Measurements from ENCODE around the gene PLCL1.

Gene PLCL1

GRCh38 chr2:197964720-197965119 lies 160.3 kb downstream of the PLCL1 start:
- Histone ChIP-seq H3K9ac (ENCODE audit: low read depth, low read length) (no peak overlapping the region), H3K4me2 (ENCODE audit: low read length) (no peak overlapping the region), H3K4me1 (ENCODE audit: control insufficient read depth, insufficient read depth, low read length) (peaks cover 12% of the 10 kb centered on the region), H3K27me3 (ENCODE audit: control insufficient read depth, insufficient read depth, low read length) (no peaks in the 10 kb centered on the region), H3K4me3 (ENCODE audit: low read length) (no peak overlapping the region), H3K36me3 (ENCODE audit: insufficient read depth, low read length) (no peaks in the 10 kb centered on the region), H3K9me3 (replicated peaks; ENCODE audit: low read length) (no peaks in the 10 kb centered on the region)

- Histone ChIP-seq H3K9me3 (replicated peaks; ENCODE audit: low read length) (no peaks in the 10 kb centered on the region), H3K4me3 (ENCODE audit: low read length) (no peak overlapping the region), H3K4me2 (ENCODE audit: low read length) (no peak overlapping the region)
Measured at GRCh38 chr2:197965756-197966155, 161.4 kb downstream of the PLCL1 start.

GRCh38 chr2:197969391-197969893 lies 165.0 kb downstream of the PLCL1 start:
- H3K4me2 ChIP-seq (ENCODE audit: low read length): no peak overlapping the region
- H3K9ac ChIP-seq (ENCODE audit: low read depth, low read length): no peak overlapping the region
- no peaks in the 10 kb centered on the region for H3K9me3 ChIP-seq (replicated peaks; ENCODE audit: low read length)
- H3K36me3 ChIP-seq (ENCODE audit: insufficient read depth, low read length): no peaks in the 10 kb centered on the region
- no peak overlapping the region for H3K4me3 ChIP-seq (ENCODE audit: low read length)
- no peaks in the 10 kb centered on the region for H3K27me3 ChIP-seq (ENCODE audit: control insufficient read depth, insufficient read depth, low read length)
- peaks cover 31% of the 10 kb centered on the region for H3K4me1 ChIP-seq (ENCODE audit: control insufficient read depth, insufficient read depth, low read length)

More at GRCh38 chr2:197965756-197966155, 161.4 kb downstream of the PLCL1 start:
- H3K9ac ChIP-seq (ENCODE audit: low read depth, low read length): no peak overlapping the region
- no peaks in the 10 kb centered on the region for H3K27me3 ChIP-seq (ENCODE audit: control insufficient read depth, insufficient read depth, low read length)
- peaks cover 18% of the 10 kb centered on the region for H3K4me1 ChIP-seq (ENCODE audit: control insufficient read depth, insufficient read depth, low read length)
- H3K36me3 ChIP-seq (ENCODE audit: insufficient read depth, low read length): no peaks in the 10 kb centered on the region

- Histone ChIP-seq H3K4me1 (ENCODE audit: control insufficient read depth, insufficient read depth, low read length) (peaks cover 31% of the 10 kb centered on the region), H3K27me3 (ENCODE audit: control insufficient read depth, insufficient read depth, low read length) (no peaks in the 10 kb centered on the region), H3K9ac (ENCODE audit: low read depth, low read length) (no peak overlapping the region), H3K36me3 (ENCODE audit: insufficient read depth, low read length) (no peaks in the 10 kb centered on the region), H3K4me2 (ENCODE audit: low read length) (peak overlapping the region; percentile 59), H3K9me3 (replicated peaks; ENCODE audit: low read length) (no peaks in the 10 kb centered on the region), H3K4me3 (ENCODE audit: low read length) (no peak overlapping the region)
Measured at GRCh38 chr2:197972061-197972460, 167.7 kb downstream of the PLCL1 start.

- no peaks in the 10 kb centered on the region for H3K36me3 ChIP-seq (ENCODE audit: insufficient read depth, low read length)
- H3K9ac ChIP-seq (ENCODE audit: low read depth, low read length): no peak overlapping the region
- no peaks in the 10 kb centered on the region for H3K27me3 ChIP-seq (ENCODE audit: control insufficient read depth, insufficient read depth, low read length)
- H3K4me2 ChIP-seq (ENCODE audit: low read length): peak overlapping the region; percentile 59
- no peaks in the 10 kb centered on the region for H3K9me3 ChIP-seq (replicated peaks; ENCODE audit: low read length)
- no peak overlapping the region for H3K4me3 ChIP-seq (ENCODE audit: low read length)
- peaks cover 31% of the 10 kb centered on the region for H3K4me1 ChIP-seq (ENCODE audit: control insufficient read depth, insufficient read depth, low read length)
Measured at GRCh38 chr2:197972587-197972986, 168.2 kb downstream of the PLCL1 start.

- Histone ChIP-seq H3K4me2 (ENCODE audit: low read length) (no peak overlapping the region), H3K4me3 (ENCODE audit: low read length) (no peak overlapping the region), H3K36me3 (ENCODE audit: insufficient read depth, low read length) (no peaks in the 10 kb centered on the region), H3K9me3 (replicated peaks; ENCODE audit: low read length) (no peaks in the 10 kb centered on the region), H3K4me1 (ENCODE audit: control insufficient read depth, insufficient read depth, low read length) (peaks cover 28% of the 10 kb centered on the region), H3K27me3 (ENCODE audit: control insufficient read depth, insufficient read depth, low read length) (no peaks in the 10 kb centered on the region), H3K9ac (ENCODE audit: low read depth, low read length) (no peak overlapping the region)
Measured at GRCh38 chr2:197973772-197974171, 169.4 kb downstream of the PLCL1 start.

- H3K36me3 ChIP-seq (ENCODE audit: insufficient read depth, low read length): no peaks in the 10 kb centered on the region
- H3K9ac ChIP-seq (ENCODE audit: low read depth, low read length): no peak overlapping the region
- H3K4me3 ChIP-seq (ENCODE audit: low read length): no peak overlapping the region
- no peaks in the 10 kb centered on the region for H3K9me3 ChIP-seq (replicated peaks; ENCODE audit: low read length)
- H3K27me3 ChIP-seq (ENCODE audit: control insufficient read depth, insufficient read depth, low read length): no peaks in the 10 kb centered on the region
- H3K4me1 ChIP-seq (ENCODE audit: control insufficient read depth, insufficient read depth, low read length): peaks cover 13% of the 10 kb centered on the region
- H3K4me2 ChIP-seq (ENCODE audit: low read length): no peak overlapping the region
Measured at GRCh38 chr2:197975931-197976519, 171.6 kb downstream of the PLCL1 start.

- Histone ChIP-seq H3K4me3 (ENCODE audit: low read length) (no peak overlapping the region), H3K9ac (ENCODE audit: low read depth, low read length) (no peak overlapping the region), H3K4me2 (ENCODE audit: low read length) (no peak overlapping the region), H3K4me1 (ENCODE audit: control insufficient read depth, insufficient read depth, low read length) (no peaks in the 10 kb centered on the region), H3K9me3 (replicated peaks; ENCODE audit: low read length) (no peaks in the 10 kb centered on the region), H3K36me3 (ENCODE audit: insufficient read depth, low read length) (no peaks in the 10 kb centered on the region), H3K27me3 (ENCODE audit: control insufficient read depth, insufficient read depth, low read length) (no peaks in the 10 kb centered on the region)
Measured at GRCh38 chr2:197978971-197979370, 174.6 kb downstream of the PLCL1 start.

GRCh38 chr2:197982565-197982964 lies 178.2 kb downstream of the PLCL1 start:
- H3K4me1 ChIP-seq (ENCODE audit: control insufficient read depth, insufficient read depth, low read length): no peaks in the 10 kb centered on the region
- no peaks in the 10 kb centered on the region for H3K36me3 ChIP-seq (ENCODE audit: insufficient read depth, low read length)
- no peaks in the 10 kb centered on the region for H3K27me3 ChIP-seq (ENCODE audit: control insufficient read depth, insufficient read depth, low read length)
- no peak overlapping the region for H3K4me2 ChIP-seq (ENCODE audit: low read length)
- no peaks in the 10 kb centered on the region for H3K9me3 ChIP-seq (replicated peaks; ENCODE audit: low read length)
- H3K4me3 ChIP-seq (ENCODE audit: low read length): no peak overlapping the region
- no peak overlapping the region for H3K9ac ChIP-seq (ENCODE audit: low read depth, low read length)

- Histone ChIP-seq H3K36me3 (ENCODE audit: insufficient read depth, low read length) (no peaks in the 10 kb centered on the region), H3K9me3 (replicated peaks; ENCODE audit: low read length) (no peaks in the 10 kb centered on the region), H3K4me1 (ENCODE audit: control insufficient read depth, insufficient read depth, low read length) (no peaks in the 10 kb centered on the region), H3K4me3 (ENCODE audit: low read length) (no peak overlapping the region), H3K4me2 (ENCODE audit: low read length) (no peak overlapping the region), H3K9ac (ENCODE audit: low read depth, low read length) (no peak overlapping the region), H3K27me3 (ENCODE audit: control insufficient read depth, insufficient read depth, low read length) (no peaks in the 10 kb centered on the region)
Measured at GRCh38 chr2:197985029-197985638, 180.7 kb downstream of the PLCL1 start.

GRCh38 chr2:197986977-197987376 lies 182.6 kb downstream of the PLCL1 start:
- no peaks in the 10 kb centered on the region for H3K36me3 ChIP-seq (ENCODE audit: insufficient read depth, low read length)
- H3K4me1 ChIP-seq (ENCODE audit: control insufficient read depth, insufficient read depth, low read length): no peaks in the 10 kb centered on the region
- H3K4me2 ChIP-seq (ENCODE audit: low read length): no peak overlapping the region
- H3K4me3 ChIP-seq (ENCODE audit: low read length): no peak overlapping the region
- H3K27me3 ChIP-seq (ENCODE audit: control insufficient read depth, insufficient read depth, low read length): no peaks in the 10 kb centered on the region
- H3K9ac ChIP-seq (ENCODE audit: low read depth, low read length): no peak overlapping the region
- H3K9me3 ChIP-seq (replicated peaks; ENCODE audit: low read length): no peaks in the 10 kb centered on the region

- Histone ChIP-seq H3K27me3 (ENCODE audit: control insufficient read depth, insufficient read depth, low read length) (no peaks in the 10 kb centered on the region), H3K9ac (ENCODE audit: low read depth, low read length) (no peak overlapping the region), H3K9me3 (replicated peaks; ENCODE audit: low read length) (no peaks in the 10 kb centered on the region), H3K4me1 (ENCODE audit: control insufficient read depth, insufficient read depth, low read length) (no peaks in the 10 kb centered on the region), H3K4me3 (ENCODE audit: low read length) (no peak overlapping the region), H3K36me3 (ENCODE audit: insufficient read depth, low read length) (no peaks in the 10 kb centered on the region), H3K4me2 (ENCODE audit: low read length) (no peak overlapping the region)
Measured at GRCh38 chr2:197990356-197990755, 186.0 kb downstream of the PLCL1 start.

Measured in skeletal muscle satellite cell (primary cell).